Measurements from ENCODE around the gene DIS3L2.

Gene DIS3L2

DNA sequence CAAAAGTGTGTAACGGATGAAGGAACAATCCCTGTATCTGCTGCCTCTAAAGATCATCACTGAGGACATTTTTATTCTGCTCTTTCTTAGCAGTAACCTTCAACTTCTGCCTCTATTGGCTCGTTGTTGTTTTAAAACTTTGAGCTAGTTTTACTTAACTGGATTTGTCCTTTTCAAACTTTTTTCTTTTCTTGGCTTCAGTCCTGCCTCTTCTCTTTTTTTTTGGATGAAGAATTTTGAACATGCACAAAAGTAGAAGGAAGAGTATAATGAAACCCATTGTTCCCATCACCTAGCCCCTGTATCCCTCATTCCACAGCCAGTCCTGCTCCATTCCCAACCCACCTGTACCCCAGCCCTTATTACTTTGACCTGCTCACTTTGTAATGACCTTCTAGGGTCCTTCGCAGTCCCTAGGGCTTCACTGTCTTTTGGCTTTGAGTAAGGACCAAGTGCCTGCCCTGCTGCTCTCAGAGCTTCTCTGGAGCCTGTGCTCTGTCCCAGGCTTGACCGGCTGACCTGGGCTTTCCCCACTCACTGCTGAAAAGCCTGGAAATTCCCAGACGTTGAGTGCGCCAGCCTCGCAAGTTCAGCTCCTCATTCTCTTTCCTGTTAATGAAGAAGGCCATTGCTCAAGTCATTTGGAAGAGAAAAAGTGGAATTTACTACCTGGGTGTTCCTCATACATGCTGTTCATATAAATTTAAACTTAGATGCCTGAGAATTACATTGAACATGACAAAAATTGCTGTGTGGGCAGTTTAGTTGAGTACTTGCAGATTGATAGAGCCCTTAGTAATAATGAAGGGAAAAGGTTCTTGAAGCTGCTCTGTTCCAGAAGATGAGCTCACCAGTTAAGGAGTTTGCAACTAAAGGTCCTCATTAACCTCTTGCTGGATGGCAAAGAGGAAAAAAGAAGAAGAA lies 267.7 kb downstream of the DIS3L2 start:
- no peak for DNase-seq (ENCODE audit: low read depth in 2 of 2)

DNA sequence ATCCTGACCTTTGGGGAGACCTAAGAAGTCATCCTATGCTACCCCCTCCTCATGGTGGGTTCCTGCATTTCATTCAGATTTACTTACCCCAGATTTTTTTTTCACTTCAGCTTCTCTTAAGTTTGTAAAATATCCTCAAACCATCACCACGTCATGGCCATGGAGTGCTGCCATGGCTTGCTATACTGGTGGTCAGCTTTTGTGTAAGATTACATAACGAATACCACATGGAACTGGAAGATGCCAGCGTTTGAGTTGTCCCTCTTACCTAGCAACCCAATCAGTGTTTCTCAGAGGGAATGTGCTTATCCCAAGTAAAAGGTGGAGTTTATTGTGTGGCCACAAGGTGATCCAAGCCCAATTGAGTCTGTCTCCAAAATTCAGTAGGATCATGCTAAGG lies 268.4 kb downstream of the DIS3L2 start:
- DNase-seq (ENCODE audit: low read depth in 2 of 2) = no peak

DNA sequence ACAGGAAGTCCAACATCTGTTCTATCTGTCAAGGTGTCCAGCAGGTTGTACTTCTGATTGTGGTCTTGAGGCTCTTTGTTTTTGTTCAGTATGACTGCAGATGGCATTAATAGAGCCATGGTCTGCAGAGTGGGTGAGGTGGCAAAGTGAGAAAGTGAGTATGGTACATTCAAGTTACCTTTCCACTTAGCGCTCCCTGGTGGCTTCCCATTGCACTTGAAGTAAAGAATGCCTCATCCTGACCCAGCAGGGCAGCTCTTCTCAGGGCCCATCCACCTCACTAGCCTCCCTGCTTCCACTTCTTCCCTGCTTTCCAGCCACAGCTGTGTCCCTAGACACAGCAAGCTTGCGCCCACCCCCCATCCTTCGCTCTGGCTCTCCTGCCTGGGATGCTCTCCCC lies 269.0 kb downstream of the DIS3L2 start:
- DNase-seq (ENCODE audit: low read depth in 2 of 2) = peak; percentile 11 to 21

DNA sequence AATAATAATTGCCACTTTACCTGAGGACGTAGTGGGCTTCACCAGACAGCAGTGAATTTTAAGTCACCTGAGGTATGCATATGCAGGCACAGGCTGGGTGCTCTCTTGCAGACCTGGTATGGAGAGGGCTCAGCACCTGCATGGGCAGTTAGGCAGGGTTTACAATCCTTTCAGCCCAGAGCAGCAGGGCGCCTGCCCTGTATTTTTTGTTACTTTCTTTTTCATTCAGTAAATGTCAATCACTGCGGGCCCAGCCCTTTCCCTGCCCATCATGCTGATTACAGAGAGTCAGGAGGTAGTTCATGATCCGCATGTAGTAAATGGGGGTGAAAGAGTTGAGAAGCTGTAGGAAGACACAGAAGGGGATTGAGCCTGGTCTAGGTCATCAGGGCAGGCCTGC lies 270.0 kb downstream of the DIS3L2 start:
- no peak for DNase-seq (ENCODE audit: low read depth in 2 of 2)

DNA sequence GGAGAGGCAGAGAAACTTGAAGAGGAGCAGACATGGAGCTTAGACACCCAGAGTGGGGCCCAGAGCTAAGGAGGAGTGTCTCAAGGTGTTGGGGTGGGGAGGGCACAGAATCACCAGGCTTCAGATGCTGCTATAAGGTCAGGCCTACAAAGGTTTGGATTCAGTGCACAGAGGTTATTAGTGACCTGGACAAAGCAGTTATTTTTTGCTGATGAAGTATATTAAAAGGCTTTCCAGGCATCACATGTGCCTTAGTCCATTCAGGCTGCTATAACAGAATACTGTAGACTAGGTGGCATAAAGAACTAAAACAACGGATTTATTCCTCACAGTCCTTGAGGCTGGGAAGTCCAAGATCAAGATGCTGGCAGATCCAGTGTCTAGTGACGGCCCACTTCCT lies 271.4 kb downstream of the DIS3L2 start:
- no peak for DNase-seq (ENCODE audit: low read depth in 2 of 2)

DNA sequence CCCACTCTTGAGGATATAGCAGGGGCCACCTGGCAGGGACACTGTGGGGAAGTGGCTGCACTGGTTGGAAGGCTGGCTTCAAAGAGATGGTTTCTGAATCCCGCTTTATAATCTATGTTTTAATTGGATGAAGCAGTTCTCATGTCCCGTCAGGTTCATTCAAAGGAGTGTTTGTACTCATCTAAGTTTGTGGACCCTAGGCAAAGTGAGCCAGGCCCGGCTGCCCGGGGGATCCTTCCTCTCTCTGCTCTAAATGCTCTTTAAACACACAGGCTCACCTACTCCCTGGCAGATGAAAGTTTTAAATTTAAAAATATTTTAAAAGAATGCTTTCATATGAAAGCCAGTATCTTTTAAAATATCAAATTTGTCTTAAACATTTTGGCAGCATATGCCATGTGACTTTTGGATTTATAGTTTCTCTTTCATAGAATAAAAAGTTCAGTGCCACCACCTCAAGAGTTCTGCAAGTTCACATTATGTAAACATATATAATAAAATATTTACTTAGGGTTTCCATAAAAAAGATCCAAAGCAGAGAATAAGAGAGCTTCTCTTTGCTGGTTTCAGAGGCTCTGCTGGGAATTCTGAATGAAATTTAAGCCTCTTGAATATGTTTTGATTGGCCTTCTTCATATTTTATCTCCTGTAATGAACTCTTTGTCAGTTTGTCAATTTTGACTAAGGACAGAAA lies 273.6 kb downstream of the DIS3L2 start:
- DNase-seq (ENCODE audit: low read depth in 2 of 2) = no peak

DNA sequence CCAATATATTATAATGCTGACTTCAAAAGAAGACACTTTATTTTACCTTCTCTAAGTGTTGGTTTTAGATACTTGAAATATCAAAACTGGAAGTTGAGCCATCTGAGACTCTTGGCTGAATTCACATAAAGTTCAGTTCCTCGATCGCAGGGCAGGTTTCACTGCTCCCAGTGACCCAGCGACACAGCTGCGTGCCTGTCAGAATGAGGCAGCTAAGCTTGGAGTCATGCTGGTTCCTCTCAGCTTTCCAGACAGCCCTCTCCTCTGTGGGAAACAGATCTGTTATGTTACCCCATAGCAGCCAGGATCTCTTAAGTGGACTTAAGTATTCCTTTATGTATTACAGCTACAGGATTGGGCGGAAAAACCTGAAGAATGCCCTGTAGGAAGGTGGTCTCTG lies 274.2 kb downstream of the DIS3L2 start:
- no peak for DNase-seq (ENCODE audit: low read depth in 2 of 2)

DNA sequence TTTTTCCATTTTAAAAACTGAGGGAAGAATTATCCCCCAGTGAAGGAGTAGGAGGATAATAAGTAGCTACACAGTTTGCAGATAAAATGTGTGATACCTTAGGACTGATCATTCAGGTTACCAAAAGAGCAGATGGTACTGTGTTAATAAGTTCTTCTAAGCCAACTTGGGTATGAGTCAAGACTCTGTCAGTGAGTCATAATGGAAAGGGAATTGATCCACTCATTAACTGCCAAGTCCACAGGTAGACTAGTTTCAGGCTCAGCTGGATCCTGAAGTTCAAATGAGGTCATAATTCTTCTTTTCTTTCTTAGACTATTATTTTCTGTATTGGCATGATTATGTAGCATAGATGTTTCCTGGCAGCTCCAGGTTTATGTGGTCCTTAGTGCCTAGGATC lies 274.7 kb downstream of the DIS3L2 start:
- no peak for DNase-seq (ENCODE audit: low read depth in 2 of 2)

DNA sequence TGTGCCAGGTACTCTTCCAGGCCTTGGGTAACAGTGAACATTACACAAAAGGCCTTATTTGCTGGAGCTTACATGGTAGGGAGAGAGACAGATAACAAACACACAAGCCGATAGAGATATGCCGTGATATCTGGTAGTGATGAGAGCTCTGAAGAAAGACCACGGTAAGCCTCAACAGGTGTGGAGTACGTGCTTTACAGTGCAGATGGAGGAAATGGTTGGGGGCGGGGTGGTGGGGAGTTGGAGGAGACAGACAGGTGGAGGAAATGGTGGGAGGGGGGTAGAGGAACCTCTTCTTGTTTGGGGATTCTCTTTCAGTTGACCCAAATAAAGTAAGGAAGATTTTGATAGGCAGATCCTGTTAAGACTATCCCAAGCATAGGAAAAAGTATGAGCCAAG lies 276.0 kb downstream of the DIS3L2 start:
- no peak for DNase-seq (ENCODE audit: low read depth in 2 of 2)

DNA sequence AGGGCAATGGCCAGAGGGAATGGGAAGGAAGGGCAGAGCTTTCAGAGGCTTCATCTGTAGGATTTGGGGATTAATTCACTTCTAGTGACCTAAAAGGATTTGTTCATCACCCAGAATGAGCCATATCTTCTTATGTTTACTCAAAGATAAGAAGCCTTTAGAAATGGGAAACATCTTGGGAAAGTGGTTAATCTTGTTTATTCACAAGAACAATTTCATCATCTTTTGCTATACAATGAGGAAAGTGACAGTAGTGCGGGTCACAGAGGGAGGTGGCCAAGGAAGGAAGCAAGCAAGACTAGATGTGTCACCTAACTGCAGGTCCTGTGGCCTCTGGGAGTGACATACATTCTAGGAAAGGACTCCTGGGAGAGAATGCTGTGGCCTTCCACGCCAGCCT lies 276.6 kb downstream of the DIS3L2 start:
- DNase-seq (ENCODE audit: low read depth in 2 of 2) = no peak

DNA sequence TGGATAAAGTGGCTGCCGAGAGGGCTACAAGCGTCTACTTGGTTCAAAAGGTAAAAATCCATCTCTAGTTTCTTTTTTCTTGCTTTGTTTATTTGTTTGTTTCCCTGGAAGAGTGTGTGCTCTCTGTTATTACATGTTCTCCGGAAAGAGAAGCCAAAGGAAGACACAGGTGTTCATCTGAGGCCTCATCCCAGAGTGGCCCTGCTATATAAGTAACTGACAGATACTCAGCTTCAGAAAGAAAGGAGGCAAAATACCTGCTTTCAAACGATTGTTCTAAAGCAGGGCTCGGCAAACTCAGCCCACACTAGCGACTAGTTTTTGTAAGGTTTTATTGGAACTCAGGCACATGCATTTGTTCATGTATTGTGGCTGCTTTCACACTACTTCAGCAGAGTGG lies 277.1 kb downstream of the DIS3L2 start:
- no peak for DNase-seq (ENCODE audit: low read depth in 2 of 2)

DNA sequence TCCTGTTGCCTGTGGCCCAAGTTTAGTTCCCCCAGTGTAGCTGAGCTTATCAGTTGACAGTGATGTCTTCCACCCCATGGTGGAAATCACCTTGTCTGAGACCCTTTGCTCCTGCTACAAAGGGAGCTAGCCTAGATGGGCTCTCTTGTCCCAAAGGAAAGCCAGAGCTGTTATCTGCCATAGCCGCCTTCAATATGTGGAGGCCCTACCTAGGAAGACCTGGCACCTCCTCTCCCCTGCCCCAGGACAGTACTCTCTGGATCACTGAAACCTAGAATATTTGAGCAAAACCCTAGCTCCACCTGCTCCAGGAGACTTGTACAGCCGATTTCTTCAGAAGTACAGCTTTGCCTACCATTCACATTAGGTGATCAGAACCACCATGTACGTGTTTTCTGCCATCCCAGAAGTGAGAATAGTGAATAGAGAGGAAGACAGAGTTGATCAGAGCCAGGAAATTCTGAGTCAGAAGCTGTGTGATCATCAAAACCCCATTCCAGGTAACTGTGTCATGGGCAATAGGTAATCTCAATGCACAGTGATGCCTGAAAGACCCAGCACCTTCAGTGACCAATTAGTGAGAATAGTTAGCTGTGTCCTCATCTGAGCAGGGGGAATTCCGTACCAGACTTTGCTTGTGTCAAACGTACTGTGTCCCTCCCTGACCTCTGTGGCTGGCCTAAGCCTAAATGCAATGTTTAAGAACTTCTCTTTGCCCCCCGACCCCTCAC lies 278.6 kb downstream of the DIS3L2 start:
- DNase-seq (ENCODE audit: low read depth in 2 of 2) = no peak

DNA sequence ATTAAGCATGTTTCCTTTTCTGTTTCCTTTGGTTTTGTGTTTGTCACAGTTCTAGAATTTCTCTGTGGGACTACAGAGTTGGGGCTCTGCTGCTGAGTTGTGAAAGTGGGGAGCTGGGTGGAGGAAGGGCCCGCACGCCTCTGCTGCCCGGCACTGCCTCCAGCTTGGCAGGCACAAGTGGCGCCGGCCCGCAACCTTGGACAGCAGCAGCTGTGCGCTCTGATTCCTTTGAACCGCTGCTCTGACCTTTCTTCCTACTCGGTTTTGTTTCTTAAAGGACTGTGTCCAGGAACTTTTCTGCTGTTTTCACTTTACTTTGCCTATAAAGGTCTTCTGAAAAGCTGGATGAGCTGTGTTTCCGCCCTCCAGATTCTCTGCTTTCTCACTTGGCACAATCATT lies 279.4 kb downstream of the DIS3L2 start:
- DNase-seq (ENCODE audit: low read depth in 2 of 2) = no peak

DNA sequence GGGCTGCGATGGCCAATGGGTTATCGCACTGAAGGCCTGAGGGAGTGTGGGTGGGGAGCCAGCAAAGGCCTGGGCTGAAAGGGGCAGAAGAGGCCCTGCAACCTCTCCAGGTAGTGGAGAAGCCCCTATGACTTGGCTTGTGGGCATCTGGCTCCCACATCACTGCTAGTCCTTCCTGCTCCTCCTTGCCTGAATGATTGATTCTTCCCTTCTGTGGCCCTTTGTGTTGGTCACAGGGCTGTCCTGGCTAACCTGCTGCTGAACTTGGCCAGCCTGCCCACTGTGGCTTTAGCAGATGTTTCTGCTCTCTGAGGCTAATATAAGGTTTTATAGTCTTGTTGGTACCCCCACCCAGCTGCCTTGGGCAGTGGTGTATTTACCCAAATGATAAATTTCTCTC lies 280.8 kb downstream of the DIS3L2 start:
- DNase-seq (ENCODE audit: low read depth in 2 of 2) = no peak

DNA sequence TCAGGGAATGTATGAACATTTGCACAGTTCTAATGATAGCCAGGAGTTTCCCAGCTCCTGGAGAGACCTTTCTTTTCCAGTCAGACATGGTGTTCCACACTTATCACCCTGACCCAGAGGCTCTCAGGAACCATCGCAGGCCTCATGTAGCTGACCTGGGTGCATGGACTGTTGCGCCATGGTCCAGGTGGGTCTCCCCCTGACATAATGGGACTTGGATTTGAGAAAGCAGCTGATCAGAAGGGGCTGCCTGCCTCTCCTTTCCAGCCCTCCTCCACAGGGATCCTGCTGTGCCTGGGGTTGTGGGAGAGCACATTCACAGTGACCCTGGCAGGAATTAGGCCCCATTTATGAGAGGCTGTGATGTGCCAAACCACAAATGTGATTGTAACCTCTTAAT lies 283.6 kb downstream of the DIS3L2 start:
- no peak for DNase-seq (ENCODE audit: low read depth in 2 of 2)

DNA sequence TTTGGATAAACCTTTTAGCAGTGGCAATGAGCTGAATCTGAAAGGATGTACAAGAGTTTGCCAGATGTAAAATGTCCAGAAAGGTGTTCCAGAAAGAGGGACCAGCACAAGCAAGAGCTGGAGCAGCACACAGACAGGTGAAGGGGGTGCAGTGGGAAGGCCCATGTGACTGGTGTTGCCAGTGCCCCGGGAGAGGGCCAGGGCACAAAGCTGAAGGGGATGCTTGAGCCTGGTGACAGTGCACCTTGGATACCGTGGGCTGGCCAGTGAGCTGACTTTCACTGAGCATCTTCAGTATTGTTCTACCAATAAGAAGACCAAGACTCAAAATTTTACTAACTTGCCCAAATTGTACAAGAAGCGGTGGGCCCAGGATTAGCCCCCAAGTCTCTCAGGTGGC lies 284.7 kb downstream of the DIS3L2 start:
- no peak for DNase-seq (ENCODE audit: low read depth in 2 of 2)

DNA sequence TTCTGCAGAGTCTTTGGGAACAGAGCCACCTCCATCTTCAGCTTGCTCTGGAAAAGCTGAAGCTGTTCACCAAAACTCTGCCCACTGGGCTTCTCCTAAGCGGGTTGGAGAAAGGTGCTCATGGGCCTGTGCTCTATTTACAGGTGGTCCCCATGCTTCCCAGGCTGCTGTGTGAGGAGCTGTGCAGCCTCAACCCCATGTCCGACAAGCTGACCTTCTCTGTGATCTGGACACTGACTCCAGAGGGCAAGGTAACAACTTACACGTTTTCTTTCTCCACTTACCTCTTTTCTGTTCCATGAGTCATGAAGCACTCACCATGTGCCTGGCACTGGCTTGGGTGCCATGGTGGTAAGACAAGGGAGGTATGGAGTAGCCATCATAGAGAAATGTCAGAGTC lies 287.6 kb downstream of the DIS3L2 start:
- no peak for DNase-seq (ENCODE audit: low read depth in 2 of 2)

DNA sequence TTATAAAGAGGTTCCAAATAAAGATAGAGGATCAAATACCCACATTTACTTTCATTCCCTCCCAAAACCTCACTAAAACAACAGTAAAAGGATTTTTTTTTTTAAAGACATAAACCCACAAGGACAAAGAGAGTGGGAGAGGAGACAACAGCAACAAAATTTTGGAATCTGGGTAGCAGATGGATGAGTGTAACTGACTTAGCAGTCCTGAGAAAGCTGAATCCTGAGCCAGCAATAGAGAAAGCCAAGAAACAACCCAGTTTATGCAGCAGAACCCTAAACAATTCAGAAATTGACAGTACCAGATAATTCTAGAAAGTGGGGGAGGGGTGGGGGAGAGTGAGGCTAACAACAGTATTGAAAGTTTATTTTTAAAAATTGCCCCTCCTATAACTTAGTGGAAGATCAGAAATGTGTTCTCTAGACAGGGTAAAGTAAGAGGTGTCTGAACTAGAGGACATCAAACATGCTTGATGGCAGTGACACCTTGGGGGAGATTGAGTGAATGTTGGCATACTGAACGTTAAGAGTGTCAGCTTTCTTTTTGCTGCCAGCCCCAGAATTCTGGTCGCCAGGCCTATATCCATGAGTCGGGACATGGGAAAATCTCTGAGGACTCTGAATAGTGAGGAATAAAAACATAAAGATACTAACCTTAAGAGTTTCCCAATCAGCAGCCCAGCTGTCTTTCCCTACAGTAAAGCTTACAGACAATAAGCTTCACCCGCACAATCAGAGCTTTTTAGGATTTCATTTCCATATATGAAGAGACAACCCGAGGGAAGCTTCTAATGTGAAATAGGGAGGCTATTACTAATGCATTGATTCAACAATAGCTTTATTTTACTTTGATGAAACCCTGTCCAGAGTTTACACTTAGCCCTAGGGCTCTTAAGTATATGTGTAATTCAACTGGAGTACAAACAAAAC lies 289.0 kb downstream of the DIS3L2 start:
- DNase-seq (ENCODE audit: low read depth in 2 of 2) = no peak

DNA sequence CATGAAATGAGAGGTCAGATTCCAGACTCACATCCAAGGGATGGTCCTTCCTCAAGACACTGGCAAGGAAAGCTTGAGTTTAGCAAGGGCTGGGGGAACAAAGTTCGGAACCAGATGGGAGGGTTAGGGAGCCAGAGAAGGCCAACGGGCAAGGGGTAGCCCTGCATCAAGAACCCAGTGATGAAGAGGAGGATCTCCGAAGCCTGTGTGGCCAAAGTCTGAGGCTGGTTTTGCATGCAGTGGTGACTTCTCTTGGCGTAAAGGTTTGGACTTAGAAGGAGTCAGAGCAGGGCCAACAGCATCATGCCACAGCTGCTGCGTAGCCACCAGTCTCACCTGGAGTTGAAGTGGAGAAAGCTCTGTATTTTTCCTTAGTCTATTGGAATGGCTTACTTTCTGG lies 293.5 kb downstream of the DIS3L2 start:
- no peak for DNase-seq (ENCODE audit: low read depth in 2 of 2)

DNA sequence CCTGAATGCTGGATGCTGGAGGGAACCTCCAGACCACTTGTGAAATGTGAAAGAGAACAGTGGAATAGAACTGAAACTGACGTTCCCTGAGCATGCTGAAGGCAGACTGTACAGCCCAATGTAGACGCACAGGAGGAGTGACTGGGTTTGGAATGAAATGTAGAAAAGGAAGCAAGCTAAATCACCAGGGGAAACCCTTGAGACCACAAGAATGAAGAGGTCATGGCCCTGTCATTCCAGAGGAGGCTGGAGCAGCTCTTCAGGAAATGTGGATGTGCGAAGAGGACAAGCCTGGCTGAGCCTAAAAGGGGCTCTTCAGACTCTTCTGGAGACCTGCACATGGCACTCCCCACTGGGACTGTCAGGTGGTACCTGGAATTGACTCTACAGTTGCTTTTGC lies 298.6 kb downstream of the DIS3L2 start:
- DNase-seq (ENCODE audit: low read depth in 2 of 2) = no peak

DNA sequence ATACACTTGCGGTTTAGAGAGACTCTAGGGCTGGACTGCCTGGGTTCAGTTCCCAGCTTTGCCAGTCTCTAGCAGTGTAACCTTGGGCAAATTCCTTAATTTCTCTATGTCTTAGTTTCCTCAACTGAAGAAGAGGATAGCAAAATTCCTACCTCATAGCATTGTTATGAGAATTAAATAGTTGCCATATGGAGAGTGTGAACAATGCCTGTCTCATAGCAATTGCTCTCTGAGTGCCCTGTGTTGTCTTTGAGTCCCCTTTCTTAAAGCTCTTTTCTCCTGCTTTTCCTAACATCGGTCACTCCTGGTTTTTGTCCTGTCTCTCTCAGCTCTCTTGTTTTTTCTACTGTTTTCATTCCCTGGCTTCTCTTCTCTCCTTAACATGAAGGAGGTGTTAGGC lies 300.3 kb downstream of the DIS3L2 start:
- DNase-seq (ENCODE audit: low read depth in 2 of 2) = no peak

DNA sequence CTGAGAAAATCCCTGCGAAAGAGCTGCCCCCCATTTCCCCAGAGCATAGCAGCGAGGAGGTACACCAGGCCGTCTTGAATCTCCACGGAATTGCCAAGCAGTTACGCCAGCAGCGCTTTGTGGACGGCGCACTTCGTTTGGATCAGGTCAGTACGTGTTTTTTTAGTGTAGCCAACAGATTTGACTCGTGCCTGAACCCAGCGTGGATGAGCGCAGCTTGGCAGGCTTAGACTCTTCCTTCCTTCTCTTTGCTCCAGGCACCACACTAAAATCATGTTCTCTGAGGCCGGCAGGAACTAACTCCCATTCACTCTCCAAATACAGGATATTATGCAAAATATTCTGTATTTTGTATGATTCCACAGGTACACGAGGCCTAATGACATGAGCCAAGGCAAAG lies 301.8 kb downstream of the DIS3L2 start:
- no peak for DNase-seq (ENCODE audit: low read depth in 2 of 2)
